CD8-positive, alpha-beta memory T cell (primary cell): Measurements from ENCODE around the gene EPHA3. TPM values are rescaled to one million over a fixed set of nuclear protein-coding genes. Genes with fewer than 3 reads are reported as not detected.

ENCODE experiments used
- CTCF ChIA-PET: fragments of 350-600 bp; sonication (Branson Sonifier 250); formaldehyde crosslinking; loops from one replicate; lab custom pipeline; 2021; ENCODE audit warnings: antibody characterized with exemption; lab: Charles Lee
- POLR2A ChIA-PET: fragments of 350-600 bp; sonication (Branson Sonifier 250); formaldehyde crosslinking; loops from one replicate; lab custom pipeline; 2021; ENCODE audit warnings: antibody characterized with exemption; lab: Charles Lee
- DNase-seq, 5 donors: peaks; one replicate each; pipeline versions ENCODE4 v3.0.0 to v3.0.0-alpha.2; 2020 to 2022; ENCODE audit warnings: mixed read lengths in 1 of 5
- H3K27ac ChIP-seq: one replicate; pipeline ENCODE4 v1.7.0; 2013; ENCODE audit warnings: low read depth, mild to moderate bottlenecking, low read length, moderate library complexity
- H3K27me3 ChIP-seq: 2 replicates; pipeline ENCODE4 v1.7.0; 2013; ENCODE audit warnings: low read length, mild to moderate bottlenecking; ENCODE audit not compliant: insufficient read depth, poor library complexity, severe bottlenecking
- H3K36me3 ChIP-seq: 2 replicates; pipeline ENCODE4 v1.7.0; 2013; ENCODE audit warnings: mild to moderate bottlenecking, low read length, moderate library complexity; ENCODE audit not compliant: insufficient read depth
- H3K4me1 ChIP-seq: 2 replicates; pipeline ENCODE4 v1.7.0; 2013; ENCODE audit warnings: mild to moderate bottlenecking, low read length, moderate library complexity; ENCODE audit not compliant: insufficient read depth
- H3K4me3 ChIP-seq: 2 replicates; pipeline ENCODE4 v1.7.0; 2013; ENCODE audit warnings: mild to moderate bottlenecking, low read length
- H3K9me3 ChIP-seq: 2 replicates; pipeline ENCODE4 v1.7.0; 2013; ENCODE audit warnings: mild to moderate bottlenecking, low read length
- H3K27ac Mint-ChIP-seq, 8 donors: one replicate each; pipeline ENCODE4 v1.8.0; 2020 to 2021; ENCODE audit warnings: mixed read lengths in 8 of 8, mild to moderate bottlenecking in 6 of 8, inconsistent platforms in 3 of 8, moderate library complexity in 3 of 8
- H3K27me3 Mint-ChIP-seq, 2 donors: one replicate each; pipeline ENCODE4 v1.8.0; 2020 to 2021; ENCODE audit warnings: mixed read lengths in 2 of 2, mild to moderate bottlenecking in 1 of 2, moderate library complexity in 1 of 2
- H3K36me3 Mint-ChIP-seq, 3 donors: one replicate each; pipeline ENCODE4 v1.8.0; 2020 to 2021; ENCODE audit warnings: mixed read lengths in 3 of 3, inconsistent platforms in 1 of 3, mild to moderate bottlenecking in 1 of 3
- H3K4me1 Mint-ChIP-seq, 3 donors: one replicate each; pipeline ENCODE4 v1.8.0; 2020 to 2021; ENCODE audit warnings: mixed read lengths in 3 of 3, inconsistent platforms in 1 of 3, mild to moderate bottlenecking in 1 of 3
- H3K4me3 Mint-ChIP-seq, 7 donors: one replicate each; pipeline ENCODE4 v1.8.0; 2020 to 2021; ENCODE audit warnings: mixed read lengths in 7 of 7, mild to moderate bottlenecking in 6 of 7, moderate library complexity in 4 of 7, inconsistent platforms in 2 of 7
- H3K9me3 Mint-ChIP-seq, 5 donors: one replicate each; pipeline ENCODE4 v1.8.0; 2020 to 2022; ENCODE audit warnings: mixed read lengths in 5 of 5, mild to moderate bottlenecking in 3 of 5, moderate library complexity in 2 of 5, inconsistent platforms in 1 of 5
- polyA plus RNA-seq: library from polyadenylated mRNA; unstranded; fragments of 300-500 nt; fragmentation: Illumina TruSeq; gene quantifications from one replicate; pipeline ENCODE4 v1.2.3, GENCODE V29; 2021
- total RNA-seq, 2 experiments: library from RNA; stranded (reverse); gene quantifications; one replicate each; pipeline ENCODE4 v1.2.3, GENCODE V29; 2021

EPHA3 gene
- total RNA-seq (not detected), polyA plus RNA-seq (not detected)

GRCh38 chr3:89107461-89108290 is at the start of gene EPHA3:
TSS of gene EPHA3 (plus strand) at chr3:89107621. CDS start at chr3:89107749, 128 bp downstream.
- no peaks in the 10 kb centered on the region for H3K27me3 Mint-ChIP-seq
- ChIA-PET CTCF (no interaction called here), POLR2A (no interaction called here)
- Histone ChIP-seq H3K36me3 (no peaks in the 10 kb centered on the region), H3K4me3 (no peak within 1 kb of the TSS), H3K27me3 (no peaks in the 10 kb centered on the region), H3K9me3 (no peaks in the 10 kb centered on the region), H3K4me1 (no peaks in the 10 kb centered on the region), H3K27ac (no peak within 1 kb of the TSS)
- peak within 1 kb of the TSS in 6 of 7 donors; percentile 0 to 72 (median 64) for H3K4me3 Mint-ChIP-seq
- H3K36me3 Mint-ChIP-seq, result no peaks in the 10 kb centered on the region
- peak in 2 of 5 donors; percentile 34 to 48 for DNase-seq
- H3K9me3 Mint-ChIP-seq, result peaks cover 0 to 6% (median 0%) of the 10 kb centered on the region in 5 donors
- H3K4me1 Mint-ChIP-seq, result peaks cover 4 to 18% (median 9%) of the 10 kb centered on the region in 3 donors
- H3K27ac Mint-ChIP-seq, result no peak within 1 kb of the TSS

GRCh38 chr3:89058371-89058770 is 49.0 kb upstream of the EPHA3 start:
- ChIA-PET CTCF (no interaction called here), POLR2A (no interaction called here)
- no peaks in the 10 kb centered on the region for H3K4me1 Mint-ChIP-seq
- H3K36me3 ChIP-seq, result no peaks in the 10 kb centered on the region
- no peaks in the 10 kb centered on the region for H3K9me3 ChIP-seq
- no peak overlapping the region for H3K27ac Mint-ChIP-seq
- no peaks in the 10 kb centered on the region for H3K27me3 ChIP-seq
- DNase-seq, result no peak
- H3K27me3 Mint-ChIP-seq, result no peaks in the 10 kb centered on the region
- peaks cover 4 to 29% (median 7%) of the 10 kb centered on the region in 5 donors for H3K9me3 Mint-ChIP-seq
- no peak overlapping the region for H3K4me3 Mint-ChIP-seq
- H3K4me1 ChIP-seq, result no peaks in the 10 kb centered on the region
- H3K4me3 ChIP-seq, result no peak overlapping the region
- no peaks in the 10 kb centered on the region for H3K36me3 Mint-ChIP-seq
- no peak overlapping the region for H3K27ac ChIP-seq

- CTCF ChIA-PET, result interaction anchor here (0.9 kb wide), 1 partner anchor 11 kb away, joined by 3 read pairs; no protein-coding TSS in a partner anchor
- no peak overlapping the region for H3K4me3 ChIP-seq
- no peak overlapping the region for H3K27ac Mint-ChIP-seq
- no peaks in the 10 kb centered on the region for H3K27me3 Mint-ChIP-seq
- no peak overlapping the region for H3K27ac ChIP-seq
- H3K9me3 Mint-ChIP-seq, result peaks cover 4 to 28% (median 6%) of the 10 kb centered on the region in 5 donors
- DNase-seq, result no peak
- POLR2A ChIA-PET, result no interaction called here
- no peaks in the 10 kb centered on the region for H3K4me1 ChIP-seq
- no peaks in the 10 kb centered on the region for H3K36me3 ChIP-seq
- H3K27me3 ChIP-seq, result no peaks in the 10 kb centered on the region
- no peaks in the 10 kb centered on the region for H3K4me1 Mint-ChIP-seq
- no peak overlapping the region for H3K4me3 Mint-ChIP-seq
- no peaks in the 10 kb centered on the region for H3K9me3 ChIP-seq
- H3K36me3 Mint-ChIP-seq, result no peaks in the 10 kb centered on the region
These were observed 48.1 kb upstream of the EPHA3 start for GRCh38 chr3:89059211-89059925.

GRCh38 chr3:89061259-89061658 is 46.2 kb upstream of the EPHA3 start:
- no peaks in the 10 kb centered on the region for H3K36me3 ChIP-seq
- H3K4me1 Mint-ChIP-seq, result no peaks in the 10 kb centered on the region
- no peaks in the 10 kb centered on the region for H3K9me3 ChIP-seq
- no peak for DNase-seq
- H3K4me1 ChIP-seq, result no peaks in the 10 kb centered on the region
- H3K27me3 Mint-ChIP-seq, result no peaks in the 10 kb centered on the region
- H3K27ac Mint-ChIP-seq, result no peak overlapping the region
- no peak overlapping the region for H3K4me3 ChIP-seq
- ChIA-PET POLR2A (no interaction called here), CTCF (no interaction called here)
- no peak overlapping the region for H3K27ac ChIP-seq
- no peak overlapping the region for H3K4me3 Mint-ChIP-seq
- no peaks in the 10 kb centered on the region for H3K36me3 Mint-ChIP-seq
- H3K9me3 Mint-ChIP-seq, result peaks cover 5 to 32% (median 8%) of the 10 kb centered on the region in 5 donors
- H3K27me3 ChIP-seq, result no peaks in the 10 kb centered on the region

GRCh38 chr3:89067736-89068135 is 39.7 kb upstream of the EPHA3 start:
- no peaks in the 10 kb centered on the region for H3K27me3 Mint-ChIP-seq
- no peaks in the 10 kb centered on the region for H3K36me3 Mint-ChIP-seq
- Histone ChIP-seq H3K36me3 (no peaks in the 10 kb centered on the region), H3K27ac (no peak overlapping the region), H3K9me3 (no peaks in the 10 kb centered on the region), H3K27me3 (no peaks in the 10 kb centered on the region), H3K4me1 (no peaks in the 10 kb centered on the region), H3K4me3 (no peak overlapping the region)
- no peaks in the 10 kb centered on the region for H3K4me1 Mint-ChIP-seq
- no peak for DNase-seq
- H3K9me3 Mint-ChIP-seq, result peaks cover 6 to 14% (median 7%) of the 10 kb centered on the region in 5 donors
- H3K4me3 Mint-ChIP-seq, result no peak overlapping the region
- no peak overlapping the region for H3K27ac Mint-ChIP-seq
- CTCF ChIA-PET, result no interaction called here
- POLR2A ChIA-PET, result no interaction called here

- H3K27me3 ChIP-seq, result no peaks in the 10 kb centered on the region
- Mint-ChIP-seq H3K4me1 (no peaks in the 10 kb centered on the region), H3K27ac (no peak overlapping the region), H3K27me3 (no peaks in the 10 kb centered on the region), H3K9me3 (peaks cover 8 to 26% (median 18%) of the 10 kb centered on the region in 5 donors), H3K36me3 (no peaks in the 10 kb centered on the region), H3K4me3 (no peak overlapping the region)
- no peak for DNase-seq
- ChIA-PET POLR2A (no interaction called here), CTCF (no interaction called here)
- no peaks in the 10 kb centered on the region for H3K9me3 ChIP-seq
- H3K27ac ChIP-seq, result no peak overlapping the region
- H3K36me3 ChIP-seq, result no peaks in the 10 kb centered on the region
- H3K4me1 ChIP-seq, result no peaks in the 10 kb centered on the region
- H3K4me3 ChIP-seq, result no peak overlapping the region
These were observed 34.8 kb upstream of the EPHA3 start for GRCh38 chr3:89072642-89073041.

GRCh38 chr3:89079944-89080343 is 27.5 kb upstream of the EPHA3 start:
- Mint-ChIP-seq H3K27ac (no peak overlapping the region), H3K4me3 (no peak overlapping the region), H3K9me3 (peaks cover 2 to 17% (median 12%) of the 10 kb centered on the region in 5 donors), H3K4me1 (no peaks in the 10 kb centered on the region), H3K36me3 (no peaks in the 10 kb centered on the region), H3K27me3 (no peaks in the 10 kb centered on the region)
- CTCF ChIA-PET, result no interaction called here
- no peak overlapping the region for H3K27ac ChIP-seq
- H3K4me3 ChIP-seq, result no peak overlapping the region
- POLR2A ChIA-PET, result no interaction called here
- H3K36me3 ChIP-seq, result no peaks in the 10 kb centered on the region
- DNase-seq, result no peak
- no peaks in the 10 kb centered on the region for H3K9me3 ChIP-seq
- H3K27me3 ChIP-seq, result no peaks in the 10 kb centered on the region
- no peaks in the 10 kb centered on the region for H3K4me1 ChIP-seq

GRCh38 chr3:89087851-89088250 is 19.6 kb upstream of the EPHA3 start:
- no peak overlapping the region for H3K4me3 Mint-ChIP-seq
- CTCF ChIA-PET, result no interaction called here

More at GRCh38 chr3:89087851-89088250, 19.6 kb upstream of the EPHA3 start:
- Mint-ChIP-seq H3K4me1 (no peaks in the 10 kb centered on the region), H3K27me3 (no peaks in the 10 kb centered on the region), H3K27ac (no peak overlapping the region), H3K36me3 (peaks cover 0 to 2% (median 0%) of the 10 kb centered on the region in 3 donors), H3K9me3 (peaks cover 2 to 15% (median 7%) of the 10 kb centered on the region in 5 donors)
- H3K9me3 ChIP-seq, result no peaks in the 10 kb centered on the region
- POLR2A ChIA-PET, result no interaction called here
- H3K4me1 ChIP-seq, result no peaks in the 10 kb centered on the region
- H3K27me3 ChIP-seq, result no peaks in the 10 kb centered on the region
- H3K36me3 ChIP-seq, result no peaks in the 10 kb centered on the region
- no peak overlapping the region for H3K4me3 ChIP-seq
- no peak overlapping the region for H3K27ac ChIP-seq
- DNase-seq, result no peak
